Activated naive CD4-positive, alpha-beta T cell treated with anti-CD3 and anti-CD28 coated beads for 36 hours (primary cell): Measurements from ENCODE around the gene CSH1. TPM values are rescaled to one million over a fixed set of nuclear protein-coding genes. Genes with fewer than 3 reads are reported as not detected.
"Not testable (repeated sequence)": the region's sequence is repeated elsewhere in the genome, so short reads cannot be mapped to it uniquely, and the experiment has no call there.

Experiments
- CTCF ChIA-PET: fragments of 350-600 bp; sonication (Branson Sonifier 250); formaldehyde crosslinking; loops from one replicate; lab custom pipeline; 2021; ENCODE audit warnings: antibody characterized with exemption; lab: Charles Lee
- DNase-seq: peaks from one replicate; pipeline ENCODE4 v3.0.0-alpha.2; 2020
- H3K27ac Mint-ChIP-seq: one replicate; pipeline ENCODE4 v1.8.0; 2021; ENCODE audit warnings: mild to moderate bottlenecking, mixed read lengths
- H3K27me3 Mint-ChIP-seq: one replicate; pipeline ENCODE4 v1.8.0; 2021; ENCODE audit warnings: low read depth, mixed read lengths
- H3K36me3 Mint-ChIP-seq: one replicate; pipeline ENCODE4 v1.8.0; 2021; ENCODE audit warnings: low read depth, mixed read lengths
- H3K4me1 Mint-ChIP-seq: one replicate; pipeline ENCODE4 v1.8.0; 2021; ENCODE audit warnings: low read depth, mixed read lengths
- H3K4me3 Mint-ChIP-seq: one replicate; pipeline ENCODE4 v1.8.0; 2021; ENCODE audit warnings: mild to moderate bottlenecking, moderate library complexity, mixed read lengths
- H3K9me3 Mint-ChIP-seq: one replicate; pipeline ENCODE4 v1.8.0; 2021; ENCODE audit warnings: mixed read lengths
- intact Hi-C: fragments of 100-400 bp; cut with micrococcal nuclease; formaldehyde crosslinking; loops from one replicate; pipeline ENCODE4 v1.15.1; 2023
- total RNA-seq, 2 experiments: library from RNA; stranded (reverse); gene quantifications; one replicate each; pipeline ENCODE4 v1.2.3, GENCODE V29; 2021

CSH1 gene
- total RNA-seq, 2 experiments from 2014 or later, result not detected

DNA sequence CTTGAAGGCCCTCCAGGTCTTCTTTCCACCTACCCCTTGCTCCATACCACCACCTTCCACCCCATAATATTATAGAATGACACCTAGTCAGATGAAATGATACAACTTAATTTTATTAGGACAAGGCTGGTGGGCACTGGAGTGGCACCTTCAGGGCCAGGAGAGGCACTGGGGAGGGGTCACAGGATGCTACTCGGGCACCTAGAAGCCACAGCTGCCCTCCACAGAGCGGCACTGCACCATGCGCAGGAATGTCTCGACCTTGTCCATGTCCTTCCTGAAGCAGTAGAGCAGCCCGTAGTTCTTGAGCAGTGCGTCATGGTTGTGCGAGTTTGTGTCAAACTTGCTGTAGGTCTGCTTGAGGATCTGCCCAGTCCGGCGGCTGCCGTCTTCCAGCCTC, 1.6 kb downstream of the CSH1 start:
- H3K4me1 Mint-ChIP-seq, H3K4me3 Mint-ChIP-seq, H3K36me3 Mint-ChIP-seq, CTCF ChIA-PET, H3K27ac Mint-ChIP-seq, DNase-seq, H3K27me3 Mint-ChIP-seq, H3K9me3 Mint-ChIP-seq, intact Hi-C loops: not testable (repeated sequence)

DNA sequence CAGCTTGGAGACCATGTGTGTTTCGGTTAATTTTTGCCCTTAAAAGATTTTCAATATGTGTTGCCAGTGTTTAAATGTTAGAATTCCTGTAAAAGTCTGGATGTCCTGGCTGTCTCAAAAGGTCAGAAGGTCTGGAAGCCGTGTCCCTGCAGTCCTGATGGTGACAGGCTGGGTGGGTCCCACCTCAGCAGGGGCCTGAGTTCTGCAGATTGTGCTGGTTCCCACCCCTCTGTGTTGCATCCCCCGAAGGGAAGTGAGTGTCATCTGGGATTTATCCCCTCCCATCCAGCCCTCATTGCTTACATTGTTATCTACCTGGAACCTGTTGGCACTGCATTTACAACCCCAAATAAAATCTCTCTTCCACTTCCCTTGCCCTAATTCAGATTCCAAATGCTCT, 2.4 kb downstream of the CSH1 start:
- not testable (repeated sequence) for H3K9me3 Mint-ChIP-seq, H3K4me3 Mint-ChIP-seq

DNA sequence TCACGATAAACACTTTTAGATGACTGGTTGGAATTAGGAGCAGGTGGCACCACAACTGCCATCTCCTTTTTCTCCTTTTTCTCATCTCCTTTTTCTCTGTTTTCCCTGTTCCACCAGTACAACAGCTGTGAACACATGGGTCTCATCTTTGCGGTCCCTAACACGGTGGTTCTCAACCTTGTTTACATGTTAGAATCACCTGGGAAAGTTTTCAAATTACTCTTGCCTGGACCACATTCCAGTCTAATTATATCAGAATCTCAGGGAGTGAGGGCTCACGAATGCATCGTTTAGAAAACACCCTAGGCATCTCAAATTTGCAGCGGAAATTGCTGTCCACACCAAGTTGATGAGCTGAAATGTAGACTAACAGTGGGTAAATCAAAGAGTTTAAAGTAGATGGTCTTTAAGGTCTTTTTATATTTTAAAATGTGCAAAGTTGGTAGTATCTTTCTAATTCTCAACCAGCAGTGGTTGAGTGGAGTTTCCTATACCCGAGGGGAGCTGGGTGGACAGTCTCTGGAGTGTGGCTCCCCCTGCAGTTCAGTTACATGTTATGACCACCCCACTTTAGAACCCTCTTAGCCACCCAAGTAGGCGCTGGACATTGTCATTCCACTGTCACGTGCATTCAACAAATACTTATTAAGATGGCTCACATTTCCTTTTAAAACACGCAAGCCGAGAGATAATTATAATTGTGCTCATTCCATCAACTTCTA, 3.9 kb downstream of the CSH1 start:
- H3K4me3 Mint-ChIP-seq, H3K4me1 Mint-ChIP-seq, intact Hi-C loops, H3K9me3 Mint-ChIP-seq, H3K36me3 Mint-ChIP-seq, H3K27me3 Mint-ChIP-seq, DNase-seq, H3K27ac Mint-ChIP-seq: not testable (repeated sequence)
- CTCF ChIA-PET, result interaction anchor here (1.0 to 2.9 kb wide), 3 partner anchors 10 to 29 kb away, joined by 3 to 9 read pairs (median 3); partner anchors contain the start of gene CSHL1

More for the DNA sequence above, 2.4 kb downstream of the CSH1 start:
- H3K27me3 Mint-ChIP-seq, CTCF ChIA-PET, H3K27ac Mint-ChIP-seq, DNase-seq, H3K36me3 Mint-ChIP-seq, H3K4me1 Mint-ChIP-seq, intact Hi-C loops: not testable (repeated sequence)

DNA sequence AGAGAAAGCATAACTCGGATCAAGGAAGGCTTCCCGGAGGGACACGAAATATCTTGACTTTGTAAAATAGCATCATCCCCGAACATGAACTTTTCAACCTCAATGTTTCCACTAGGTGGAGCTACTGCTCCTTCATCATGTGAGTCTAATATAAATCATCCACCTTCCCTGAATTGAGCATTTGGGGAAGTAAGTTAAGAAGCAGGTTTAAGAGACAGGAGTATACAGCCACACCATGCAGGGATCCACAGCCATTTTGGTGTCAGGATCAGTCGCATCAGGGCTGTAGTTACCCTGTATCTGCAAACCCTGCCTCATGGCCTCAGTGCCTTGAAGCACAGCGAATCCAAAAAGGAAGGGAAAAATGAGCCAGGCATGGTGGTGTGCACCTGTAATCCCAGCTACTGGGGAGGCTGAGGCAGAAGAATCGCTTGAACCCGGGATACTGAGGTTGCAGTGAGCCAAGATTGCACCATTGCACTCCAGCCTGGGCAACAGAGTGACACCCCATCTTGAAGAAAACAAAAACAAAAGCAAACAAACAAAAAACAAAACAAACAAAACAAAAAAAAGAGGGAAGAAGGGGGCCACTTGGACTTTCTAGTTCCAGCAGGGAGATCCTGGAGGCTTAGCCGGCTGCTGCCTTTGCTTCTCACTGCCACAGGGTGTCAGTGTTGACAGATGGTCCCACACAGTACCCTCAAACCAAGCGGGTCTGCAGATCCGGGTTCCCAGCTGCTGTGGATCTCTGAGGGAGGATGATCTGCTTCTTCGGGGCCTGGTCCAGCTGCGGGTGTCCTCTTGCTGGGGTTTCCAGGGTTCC, 7.1 kb downstream of the CSH1 start:
- H3K36me3 Mint-ChIP-seq, H3K27ac Mint-ChIP-seq, H3K4me1 Mint-ChIP-seq, H3K27me3 Mint-ChIP-seq, intact Hi-C loops, H3K4me3 Mint-ChIP-seq, H3K9me3 Mint-ChIP-seq: not testable (repeated sequence)
- DNase-seq, result peak; percentile 23
- CTCF ChIA-PET, result interaction anchor here (0.6 to 4.1 kb wide), 16 partner anchors 8 to 244 kb away, joined by 3 to 20 read pairs (median 4); partner anchors contain the start of genes CSHL1 and GH2

DNA sequence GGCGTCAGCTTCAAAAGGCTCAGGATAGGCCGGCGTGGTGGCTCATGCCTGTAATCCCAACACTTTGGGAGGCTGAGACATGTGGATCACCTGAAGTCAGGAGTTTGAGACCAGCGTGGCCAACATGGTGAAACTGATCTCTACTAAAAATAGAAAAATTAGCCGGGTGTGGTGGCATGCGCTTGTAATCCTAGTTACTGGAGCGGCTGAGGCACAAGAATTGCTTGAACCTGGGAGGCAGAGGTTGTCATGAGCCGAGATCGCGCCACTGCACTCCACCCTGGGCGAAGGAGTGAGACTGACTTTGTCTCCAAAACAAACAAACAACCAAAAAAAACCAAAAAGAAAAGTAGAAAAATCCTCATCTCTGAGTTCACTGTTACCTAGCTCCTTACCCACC, 11.3 kb downstream of the CSH1 start:
- CTCF ChIA-PET, result interaction anchor here (0.7 kb wide), 1 partner anchor 291 kb away, joined by 3 read pairs; no protein-coding TSS in a partner anchor

GRCh38 chr17:63882626-63883126, 13.7 kb downstream of the CSH1 start:
- H3K27ac Mint-ChIP-seq, DNase-seq, H3K36me3 Mint-ChIP-seq, H3K4me3 Mint-ChIP-seq, H3K4me1 Mint-ChIP-seq, H3K9me3 Mint-ChIP-seq, H3K27me3 Mint-ChIP-seq, intact Hi-C loops: not testable (repeated sequence)
- CTCF ChIA-PET, result interaction anchor here (0.8 to 1.8 kb wide), 8 partner anchors 13 to 662 kb away, joined by 3 to 9 read pairs (median 4); no protein-coding TSS in a partner anchor

More for the DNA sequence above, 11.3 kb downstream of the CSH1 start:
- intact Hi-C loops, H3K4me3 Mint-ChIP-seq, H3K27ac Mint-ChIP-seq, H3K9me3 Mint-ChIP-seq, H3K36me3 Mint-ChIP-seq, H3K4me1 Mint-ChIP-seq, DNase-seq, H3K27me3 Mint-ChIP-seq: not testable (repeated sequence)

DNA sequence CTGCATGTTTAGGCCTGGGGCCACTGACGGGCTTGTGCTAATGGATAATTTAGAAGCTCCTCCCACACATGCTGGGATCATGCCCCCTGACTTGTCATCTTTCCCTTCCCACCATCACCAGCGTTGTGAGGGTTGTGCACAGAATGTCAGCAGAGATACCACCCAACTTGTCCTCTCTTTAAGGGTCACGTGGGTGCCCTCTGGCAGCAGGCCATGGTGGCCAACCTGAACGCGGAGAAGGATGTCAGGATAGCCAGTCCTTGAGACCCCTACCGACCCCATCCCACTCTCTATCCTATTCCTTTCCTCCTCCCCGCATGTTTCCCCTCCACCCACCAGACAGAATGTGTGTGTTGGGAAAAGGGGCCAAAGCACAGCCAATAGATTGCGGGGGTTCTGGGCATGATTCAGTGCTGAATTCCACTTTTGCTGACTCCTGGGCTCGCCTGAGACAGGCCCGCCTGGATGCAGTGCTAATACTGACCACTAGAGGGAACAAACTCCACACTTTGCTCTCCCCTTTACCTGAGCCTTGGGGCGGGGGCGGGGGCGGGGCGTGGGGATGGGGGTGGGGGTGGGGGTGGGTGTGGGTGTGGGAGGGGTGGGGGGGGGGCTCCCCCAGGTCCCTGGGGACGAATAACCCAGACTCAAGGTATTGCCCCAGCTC, 14.3 kb downstream of the CSH1 start, which contains the start of gene GH2:
Gene GH2, minus strand, starts transcription at position 10 of the 667 bp plus-strand sequence. CDS start 143 bp downstream, outside the sequence.
- intact Hi-C loops, result no loop called here
- Mint-ChIP-seq H3K36me3 (no peaks in the 10 kb centered on the region), H3K27me3 (no peaks in the 10 kb centered on the region), H3K9me3 (no peaks in the 10 kb centered on the region), H3K27ac (no peak within 1 kb of the TSS), H3K4me1 (peaks cover 2% of the 10 kb centered on the region), H3K4me3 (no peak within 1 kb of the TSS)
- DNase-seq, result peak; percentile 79
- CTCF ChIA-PET, result interaction anchor here (0.6 to 1.8 kb wide), 10 partner anchors 8 to 663 kb away, joined by 3 to 9 read pairs (median 3); no protein-coding TSS in a partner anchor

- CTCF ChIA-PET, result interaction anchor here (0.6 to 1.7 kb wide), 9 partner anchors 9 to 218 kb away, joined by 3 to 7 read pairs (median 3); no protein-coding TSS in a partner anchor
- H3K36me3 Mint-ChIP-seq, H3K4me3 Mint-ChIP-seq, intact Hi-C loops, H3K27me3 Mint-ChIP-seq, H3K4me1 Mint-ChIP-seq, DNase-seq, H3K9me3 Mint-ChIP-seq, H3K27ac Mint-ChIP-seq: not testable (repeated sequence)
Observed at GRCh38 chr17:63881337-63881736, 15.0 kb downstream of the CSH1 start.

GRCh38 chr17:63880706-63881105, 15.7 kb downstream of the CSH1 start:
- CTCF ChIA-PET, result interaction anchor here (0.6 to 1.3 kb wide), 4 partner anchors 15 to 169 kb away, joined by 3 to 7 read pairs (median 3); no protein-coding TSS in a partner anchor
- Mint-ChIP-seq H3K36me3 (no peaks in the 10 kb centered on the region), H3K9me3 (no peaks in the 10 kb centered on the region), H3K27ac (no peak overlapping the region), H3K4me1 (peaks cover 2% of the 10 kb centered on the region), H3K4me3 (no peak overlapping the region), H3K27me3 (no peaks in the 10 kb centered on the region)
- no peak for DNase-seq
- intact Hi-C loops, result no loop called here

- DNase-seq, H3K9me3 Mint-ChIP-seq, CTCF ChIA-PET, H3K4me3 Mint-ChIP-seq, intact Hi-C loops, H3K36me3 Mint-ChIP-seq, H3K27ac Mint-ChIP-seq, H3K27me3 Mint-ChIP-seq, H3K4me1 Mint-ChIP-seq: not testable (repeated sequence)
Observed at GRCh38 chr17:63878413-63878812, 18.0 kb downstream of the CSH1 start.

- H3K36me3 Mint-ChIP-seq, DNase-seq, H3K4me1 Mint-ChIP-seq, H3K9me3 Mint-ChIP-seq, H3K27me3 Mint-ChIP-seq, intact Hi-C loops, H3K4me3 Mint-ChIP-seq, H3K27ac Mint-ChIP-seq: not testable (repeated sequence)
- CTCF ChIA-PET, result interaction anchor here (0.7 to 3.3 kb wide), 4 partner anchors 9 to 17 kb away, joined by 3 to 14 read pairs (median 4); no protein-coding TSS in a partner anchor
Observed at GRCh38 chr17:63874693-63875092, 21.7 kb downstream of the CSH1 start.
